HS-27A (cell line): ENCODE results near the gene SEC24C.
A peak's percentile ranks its signal among the peaks of the same experiment; 100 is the strongest.
"Not testable (repeated sequence)": the region's sequence is repeated elsewhere in the genome, so short reads cannot be mapped to it uniquely, and the experiment has no call there.

Source experiments
- DNase-seq: peaks from one replicate; pipeline ENCODE4 v3.0.0-alpha.2; 2012; ENCODE audit warnings: low read depth, missing footprints

The SEC24C gene

GRCh38 chr10:73731588-73732375, 12.4 kb upstream of the SEC24C start:
- no peak for DNase-seq

GRCh38 chr10:73732426-73732825, 11.7 kb upstream of the SEC24C start:
- no peak for DNase-seq

- no peak for DNase-seq
Observed at GRCh38 chr10:73732931-73733623, 11.1 kb upstream of the SEC24C start.

- no peak for DNase-seq
Observed at GRCh38 chr10:73734028-73734720, 10.0 kb upstream of the SEC24C start.

GRCh38 chr10:73734796-73735305, 9.3 kb upstream of the SEC24C start:
- DNase-seq = no peak

DNA sequence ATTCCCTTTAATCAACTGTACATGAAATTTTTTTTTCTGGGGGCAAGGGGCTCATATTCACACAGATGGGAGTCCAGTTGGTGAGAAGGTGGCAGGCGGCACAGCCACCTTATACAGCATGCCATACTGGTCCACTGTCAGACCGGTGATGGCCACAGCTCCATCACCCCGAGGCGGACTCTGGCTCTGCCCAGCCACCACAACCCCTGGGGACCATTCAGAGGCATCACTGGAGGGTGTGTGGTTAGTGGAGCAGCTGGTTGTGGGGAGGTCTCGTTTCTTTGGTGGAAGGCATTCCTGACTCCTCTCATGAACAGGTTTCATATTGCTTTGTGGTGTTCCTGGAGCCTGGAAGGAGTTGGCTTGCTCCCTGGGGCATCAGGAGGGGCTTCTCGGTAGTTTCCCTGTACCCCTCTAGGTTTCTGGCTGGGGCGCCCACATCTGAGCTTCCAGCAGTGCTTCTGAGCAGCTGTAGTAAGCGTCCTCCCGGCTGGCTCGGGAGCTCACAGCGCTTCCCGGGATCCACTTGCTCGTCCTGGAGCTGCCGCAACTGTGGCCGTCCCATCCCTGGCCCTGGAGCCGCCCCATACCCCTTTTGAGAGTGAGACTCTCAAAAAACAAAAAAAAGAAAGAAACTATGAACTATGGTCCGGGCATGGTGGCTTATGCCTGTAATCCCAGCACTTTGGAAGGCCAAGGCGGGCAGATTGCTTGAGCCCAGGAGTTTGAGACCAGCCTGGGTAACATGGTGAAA, 3.5 kb upstream of the SEC24C start:
- not testable (repeated sequence) for DNase-seq

GRCh38 chr10:73742454-73742734, 1.8 kb upstream of the SEC24C start:
- DNase-seq = no peak

GRCh38 chr10:73743327-73743904, 756 bp upstream of the SEC24C start:
- no peak for DNase-seq

DNA sequence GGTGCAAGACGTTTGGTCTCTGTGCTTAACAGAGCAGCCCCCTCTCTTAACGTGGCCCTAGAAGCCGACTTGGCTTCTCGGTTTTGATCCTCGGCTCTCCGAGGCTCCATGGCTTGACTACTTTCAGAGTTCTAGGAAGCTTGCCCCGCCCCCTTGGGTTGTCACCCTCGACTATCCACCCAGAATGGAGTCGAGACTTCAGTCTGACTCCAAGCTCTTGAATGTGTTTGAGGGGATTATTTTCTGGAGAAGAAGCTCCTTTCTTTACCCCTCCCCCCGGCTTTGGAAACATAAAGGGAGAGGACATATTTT, 448 bp downstream of the SEC24C start:
- peak; percentile 4 for DNase-seq

GRCh38 chr10:73746721-73747120, 2.5 kb downstream of the SEC24C start:
- DNase-seq = no peak

- DNase-seq = no peak
Observed at GRCh38 chr10:73750819-73751218, 6.6 kb downstream of the SEC24C start.

- no peak for DNase-seq
Observed at GRCh38 chr10:73756183-73756582, 12.0 kb downstream of the SEC24C start.

DNA sequence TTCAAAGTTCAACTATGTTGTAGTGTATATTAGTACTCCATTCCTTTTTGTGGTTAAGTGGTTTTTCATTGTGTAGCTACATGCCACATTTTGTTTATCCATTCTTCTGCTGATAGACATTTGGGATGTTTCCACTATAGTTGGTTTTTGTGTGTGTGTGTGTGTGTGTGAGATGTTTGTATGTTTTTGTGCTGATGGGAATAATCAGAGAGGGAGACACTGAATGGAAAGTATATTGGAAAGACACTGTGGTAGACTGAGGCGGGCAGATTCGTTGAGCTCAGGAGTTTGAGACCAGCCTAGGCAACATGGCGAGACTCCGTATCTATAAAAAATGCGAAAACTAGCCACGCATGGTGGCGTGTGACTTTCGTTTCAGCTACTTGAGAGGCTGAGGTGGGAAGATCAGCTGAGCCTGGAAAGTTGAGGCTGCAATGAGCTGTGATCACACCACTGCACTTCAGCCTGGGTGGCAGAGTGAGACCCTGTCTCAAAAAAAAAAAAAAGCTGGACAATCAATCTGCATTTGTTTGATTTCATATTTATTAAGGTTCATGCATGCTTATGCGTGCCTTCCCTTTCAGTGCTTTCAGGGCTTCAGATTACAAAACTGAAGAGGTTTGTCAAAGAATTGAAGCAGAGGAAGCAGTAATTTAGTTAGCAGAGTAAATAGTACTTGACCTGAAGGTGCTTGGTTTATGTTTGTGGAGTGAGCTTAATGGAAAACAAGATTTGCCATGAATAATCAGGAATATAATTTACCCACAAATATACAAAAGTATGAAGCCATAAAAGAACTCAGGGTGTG, 14.7 kb downstream of the SEC24C start:
- DNase-seq = no peak

DNA sequence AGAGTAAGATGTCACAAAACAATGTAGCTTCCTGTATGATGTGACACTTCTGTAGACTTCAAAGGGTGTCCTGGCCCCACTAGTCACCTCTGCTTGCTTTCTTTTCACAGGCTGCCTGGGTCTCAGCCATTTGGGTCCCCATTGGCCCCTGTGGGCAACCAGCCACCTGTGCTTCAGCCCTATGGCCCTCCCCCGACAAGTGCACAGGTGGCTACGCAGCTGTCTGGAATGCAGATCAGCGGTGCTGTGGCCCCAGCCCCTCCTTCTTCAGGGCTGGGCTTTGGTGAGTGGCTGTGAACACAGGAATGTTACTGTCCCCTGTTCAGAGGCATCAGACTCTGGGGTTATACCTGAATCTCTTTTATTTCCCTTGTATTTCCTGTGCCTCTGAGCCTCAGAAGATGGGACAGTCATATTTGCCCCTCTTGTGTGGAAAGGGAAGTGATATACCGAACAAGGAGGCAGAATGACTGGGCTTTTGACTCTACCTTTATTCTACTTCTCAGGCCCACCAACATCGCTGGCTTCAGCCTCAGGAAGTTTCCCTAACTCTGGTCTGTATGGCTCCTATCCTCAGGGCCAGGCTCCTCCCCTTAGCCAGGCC, 15.4 kb downstream of the SEC24C start:
- DNase-seq = no peak

DNA sequence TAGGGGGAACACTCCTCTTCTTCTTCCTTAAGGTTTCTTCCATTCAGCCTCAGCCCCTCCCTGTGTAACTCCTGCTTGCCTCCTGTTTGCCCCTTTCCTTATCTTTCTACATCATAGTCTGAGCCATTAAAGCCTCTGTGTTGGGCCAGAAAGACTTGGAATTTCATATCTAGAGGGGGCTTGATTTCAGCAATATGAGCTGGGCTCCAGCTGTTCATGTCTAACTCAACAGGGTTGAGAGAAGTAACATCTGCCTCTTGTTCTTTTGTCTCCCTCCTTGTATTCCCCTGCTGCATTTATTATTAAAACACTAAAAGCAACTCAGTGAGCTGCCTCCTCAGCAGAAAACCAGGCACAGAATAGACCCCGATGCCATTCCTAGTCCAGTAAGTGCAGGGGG, 17.6 kb downstream of the SEC24C start:
- no peak for DNase-seq

DNA sequence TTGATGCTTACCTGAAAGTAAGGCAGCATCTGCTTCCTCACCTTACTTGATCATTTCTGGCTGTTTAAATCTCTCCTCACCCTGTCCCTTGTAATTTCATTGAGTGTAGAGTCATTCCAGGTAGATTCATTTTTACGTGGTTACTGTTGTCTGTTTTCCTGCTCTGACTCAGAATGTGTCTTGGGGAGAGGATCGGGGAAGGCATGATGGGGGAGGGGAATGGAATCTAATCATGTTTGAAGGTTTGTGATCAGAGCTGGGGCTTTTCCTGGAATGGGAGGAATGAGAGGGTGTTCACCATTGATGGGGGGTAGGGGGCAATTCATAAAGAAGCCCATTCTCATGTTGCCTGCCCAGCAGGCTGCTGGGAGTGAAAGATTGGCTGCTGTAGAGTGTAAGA, 18.7 kb downstream of the SEC24C start:
- DNase-seq = no peak

- DNase-seq = no peak
Observed at GRCh38 chr10:73763343-73763742, 19.2 kb downstream of the SEC24C start.

- no peak for DNase-seq
Observed at GRCh38 chr10:73765066-73765465, 20.9 kb downstream of the SEC24C start.

- no peak for DNase-seq
Observed at GRCh38 chr10:73768881-73769280, 24.7 kb downstream of the SEC24C start.

- no peak for DNase-seq
Observed at GRCh38 chr10:73769396-73769795, 25.2 kb downstream of the SEC24C start.
